NCI-H2107 treated with DMSO at 0.1 percent for 48 hours (cell line): Measurements from ENCODE around the gene KRTAP12-2.
"Not testable (repeated sequence)": the region's sequence is repeated elsewhere in the genome, so short reads cannot be mapped to it uniquely, and the experiment has no call there.

Source experiments
- DNase-seq: peaks from one replicate; lab custom pipeline; 2025; ENCODE audit not compliant: unreplicated experiment; lab: John Stamatoyannopoulos, UW

KRTAP12-2 gene

DNA sequence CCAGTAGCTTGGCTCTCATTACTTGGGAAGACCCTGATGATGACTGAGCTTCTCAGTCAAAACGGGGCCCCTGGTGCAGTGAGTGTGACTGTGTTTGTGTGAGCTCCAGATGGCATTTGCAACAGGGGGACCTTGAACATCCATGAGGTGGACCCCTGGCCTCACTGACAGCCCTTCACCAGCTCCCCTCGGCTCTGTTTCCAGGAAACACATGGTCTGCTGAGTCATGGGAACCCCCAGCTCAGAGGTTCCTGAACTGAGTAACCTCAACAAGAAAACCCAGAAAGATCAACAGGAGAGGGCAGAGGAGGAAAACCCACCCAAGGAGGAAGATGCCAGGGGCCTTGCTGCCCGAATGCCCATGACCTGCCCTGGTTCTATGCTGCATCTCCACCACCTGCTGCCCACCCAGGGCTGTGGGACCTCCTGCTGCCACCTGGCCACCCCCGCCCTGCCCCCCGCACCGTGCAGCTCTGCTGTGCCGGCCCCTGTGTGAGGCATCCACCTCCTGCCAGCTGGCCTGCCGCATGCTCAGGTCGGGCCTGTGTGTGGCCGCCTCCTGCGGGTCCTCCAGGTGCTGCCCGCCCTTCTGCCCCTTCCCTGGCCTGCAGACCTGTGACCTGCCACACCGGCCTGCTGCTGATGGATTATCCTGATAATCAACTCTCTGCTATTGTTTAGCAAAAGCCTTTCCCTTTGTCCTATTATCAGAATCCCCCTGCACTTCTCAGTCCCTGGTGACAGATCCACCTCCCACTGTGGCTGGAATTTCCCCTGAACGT, 19.5 kb upstream of the KRTAP12-2 start:
- DNase-seq: no peak

- not testable (repeated sequence) for DNase-seq
Observed at GRCh38 chr21:44685050-44685449, 18.3 kb upstream of the KRTAP12-2 start.

DNA sequence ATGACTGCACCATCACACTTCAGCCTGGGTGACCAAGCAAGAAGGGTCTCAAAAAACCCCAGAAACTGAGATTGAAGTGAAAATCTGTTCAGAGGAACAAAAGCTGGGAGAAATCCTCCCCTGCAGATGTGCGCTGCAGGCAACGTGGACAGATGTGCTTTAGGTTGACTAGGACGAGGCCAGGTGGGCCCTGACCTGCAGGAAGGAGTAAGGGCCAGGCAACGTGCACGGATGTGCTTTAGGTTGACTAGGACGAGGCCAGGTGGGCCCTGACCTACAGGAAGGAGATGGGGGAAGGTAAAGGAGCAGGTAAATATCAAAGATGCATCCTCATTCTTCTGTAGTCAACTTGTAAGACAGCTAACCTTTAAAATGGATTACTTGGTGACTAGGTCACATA, 17.8 kb upstream of the KRTAP12-2 start:
- DNase-seq: no peak

- no peak for DNase-seq
Observed at GRCh38 chr21:44684077-44684476, 17.4 kb upstream of the KRTAP12-2 start.

DNA sequence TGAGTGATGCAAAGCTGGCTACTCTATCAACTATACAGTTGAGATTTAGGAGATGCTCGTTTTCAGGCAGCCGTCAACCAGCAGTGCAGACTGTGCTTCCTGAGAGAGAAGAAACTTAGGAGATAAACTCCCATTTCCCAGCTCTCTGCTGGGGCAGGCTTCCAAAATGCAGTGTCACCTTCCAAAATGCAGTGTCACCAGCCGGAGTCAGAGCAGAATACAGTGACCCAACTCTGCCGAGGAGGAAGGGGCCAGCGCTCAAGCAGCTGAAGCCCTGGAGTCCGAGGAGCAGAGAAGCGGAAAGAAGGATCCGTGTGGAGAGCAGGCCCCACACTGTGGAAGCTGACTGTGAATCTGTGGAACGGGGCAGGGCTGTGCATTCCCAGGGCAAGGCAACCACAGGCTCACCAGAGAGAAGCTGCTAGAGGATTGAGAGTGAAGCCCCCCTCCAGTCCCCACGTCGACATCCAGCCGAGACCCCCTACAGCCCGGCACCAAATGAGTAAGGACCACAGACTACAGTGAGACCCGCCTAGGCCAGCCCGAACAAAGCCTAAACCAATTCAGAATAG, 15.9 kb upstream of the KRTAP12-2 start:
- no peak for DNase-seq

DNA sequence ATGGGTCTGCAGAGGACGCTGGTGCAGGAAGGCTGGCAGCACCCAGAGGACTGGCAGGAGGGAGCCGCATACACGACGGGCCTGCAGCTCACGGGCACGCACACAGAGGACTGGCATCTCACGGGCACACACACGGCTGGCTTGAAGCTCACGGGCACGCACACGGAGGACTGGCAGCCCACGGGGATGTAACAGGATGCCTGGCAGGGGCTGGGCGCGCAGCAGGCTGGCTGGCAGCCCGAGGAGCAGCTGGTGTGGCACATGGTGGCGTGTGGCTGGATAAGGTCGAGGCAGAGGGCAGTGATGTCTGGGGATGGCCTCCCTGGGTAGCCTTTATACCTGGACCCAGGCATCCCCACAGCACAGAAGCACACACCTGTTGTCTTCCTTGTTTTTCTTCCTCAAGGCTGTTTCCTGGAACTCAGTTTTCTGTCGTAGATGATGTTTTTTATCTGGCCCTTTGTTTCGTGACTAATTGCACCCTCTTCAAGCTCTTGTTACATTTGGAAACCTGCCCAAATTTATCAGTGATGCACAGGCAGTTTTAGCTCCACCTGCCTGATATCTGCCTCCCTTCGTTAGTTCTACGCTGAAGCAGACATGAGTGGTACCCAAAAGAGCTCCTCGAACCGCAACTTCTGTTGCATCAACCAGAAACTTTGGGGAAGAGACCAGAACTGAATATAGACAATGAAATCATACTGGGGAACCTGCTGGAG, 15.3 kb upstream of the KRTAP12-2 start, which contains the start of gene KRTAP12-1:
Gene KRTAP12-1 (minus strand): TSS at position 303 of the 719 bp plus-strand sequence. CDS start 40 bp downstream, at position 263.
- DNase-seq: peak; percentile 93

DNA sequence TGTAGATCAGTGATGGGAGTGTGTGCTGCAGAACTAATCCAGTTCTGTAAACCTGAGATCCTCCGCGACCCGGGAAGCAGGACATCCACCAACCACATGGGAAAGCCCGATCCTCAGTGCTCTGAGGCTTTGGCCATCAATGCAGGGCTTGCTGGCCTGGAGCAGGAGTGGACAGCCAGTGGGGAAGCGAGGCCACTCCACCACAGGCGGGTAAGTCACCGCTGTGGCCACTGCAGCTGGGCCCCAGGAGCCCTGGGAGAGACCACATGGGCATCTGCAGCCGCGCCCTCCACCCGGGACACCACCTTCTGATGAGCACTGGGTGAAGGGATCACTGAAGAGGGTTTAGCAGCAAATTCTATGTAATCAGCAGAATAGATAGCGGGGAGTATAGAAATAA, 14.4 kb upstream of the KRTAP12-2 start:
- DNase-seq: no peak

DNA sequence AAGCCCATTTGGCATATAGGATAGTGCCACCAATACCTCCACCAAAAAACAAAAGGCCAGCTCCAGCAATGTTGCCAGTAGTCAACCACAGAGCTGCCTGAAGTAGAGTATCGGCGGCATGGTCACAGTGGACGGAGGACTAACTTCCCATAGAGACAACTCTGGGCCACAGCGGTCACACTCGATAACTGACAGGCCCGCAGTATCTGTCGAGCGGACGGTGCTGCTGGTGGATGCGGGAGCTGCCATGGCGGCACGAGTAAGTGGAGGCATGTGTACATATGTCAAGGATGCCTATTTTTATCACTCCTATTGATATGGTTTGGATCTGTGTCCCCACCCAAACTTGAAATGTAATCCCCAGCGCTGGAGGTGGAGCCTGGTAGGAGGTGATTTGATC, 11.2 kb upstream of the KRTAP12-2 start:
- no peak for DNase-seq

DNA sequence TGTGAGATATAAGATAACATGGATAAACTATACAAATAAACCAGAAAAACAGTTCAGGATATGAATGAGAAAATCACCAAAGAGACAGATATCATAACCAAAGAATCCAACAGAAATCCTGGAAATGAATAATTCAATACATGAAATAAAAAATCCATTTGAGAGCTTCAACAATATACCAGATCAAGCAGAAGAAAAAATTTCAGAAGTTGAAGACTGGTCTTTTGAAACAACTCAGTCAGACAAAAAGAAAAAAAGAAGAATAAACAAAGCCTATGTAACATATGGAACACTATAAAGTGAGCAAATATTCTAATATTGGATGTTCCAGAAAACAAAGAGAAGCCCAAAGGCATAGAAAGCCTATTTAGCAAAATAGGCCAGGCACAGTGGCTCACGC, 5.2 kb upstream of the KRTAP12-2 start:
- DNase-seq: no peak

- DNase-seq: no peak
Observed at GRCh38 chr21:44670642-44671432, 4.1 kb upstream of the KRTAP12-2 start.

DNA sequence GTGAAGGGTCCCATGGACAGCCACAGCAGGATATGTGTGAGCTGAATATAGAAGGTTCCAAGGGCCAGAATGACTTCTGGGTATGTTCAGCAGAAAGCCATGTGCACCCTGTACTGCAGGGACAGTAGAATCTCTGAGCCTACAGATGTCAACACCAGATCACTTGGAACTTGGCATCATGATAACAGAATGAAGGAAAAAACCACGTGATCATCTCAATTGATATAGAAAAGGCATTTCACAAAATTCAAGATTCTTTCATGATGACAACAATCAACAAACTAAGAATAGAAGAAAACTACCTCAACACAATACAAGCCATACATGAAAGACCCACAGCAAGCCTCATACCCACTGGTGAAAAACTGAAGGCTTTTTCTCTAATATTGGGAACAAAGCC, 885 bp upstream of the KRTAP12-2 start:
- no peak for DNase-seq

- DNase-seq: no peak
Observed at GRCh38 chr21:44664691-44665090, 2.0 kb downstream of the KRTAP12-2 start.

- not testable (repeated sequence) for DNase-seq
Observed at GRCh38 chr21:44661567-44661966, 5.2 kb downstream of the KRTAP12-2 start.

DNA sequence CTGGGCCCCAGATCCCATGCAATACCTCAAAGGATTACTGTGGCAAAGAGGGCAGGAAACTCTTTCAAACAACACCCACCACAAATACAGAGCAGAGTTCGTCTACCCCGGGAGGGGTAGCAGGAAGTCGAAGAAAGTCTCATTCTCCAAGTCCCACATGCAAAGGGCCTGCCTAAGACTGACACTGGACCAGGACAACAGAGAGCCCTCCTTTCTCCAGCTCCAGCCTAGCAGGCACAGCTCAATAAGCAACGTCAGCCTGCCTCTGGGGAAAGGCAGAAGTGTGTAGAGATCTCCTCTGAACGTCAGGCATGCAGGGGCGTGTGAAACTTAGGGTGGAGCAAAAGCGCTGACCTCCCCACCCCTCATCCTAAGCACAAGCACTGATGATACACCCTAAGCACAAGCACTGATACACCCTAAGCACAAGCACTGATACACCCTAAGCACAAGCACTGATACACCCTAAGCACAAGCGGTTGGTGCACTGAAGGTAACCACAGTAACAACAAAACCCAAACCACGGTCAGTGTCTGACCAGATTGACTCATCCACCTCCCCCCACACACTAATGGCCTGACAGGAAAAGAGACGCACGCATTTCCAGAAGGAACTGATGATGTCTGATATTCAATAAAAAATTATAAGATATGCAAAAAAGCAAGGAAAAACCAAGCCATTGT, 7.7 kb downstream of the KRTAP12-2 start:
- DNase-seq: no peak

GRCh38 chr21:44658541-44658910, 8.2 kb downstream of the KRTAP12-2 start:
- DNase-seq: no peak

- no peak for DNase-seq
Observed at GRCh38 chr21:44657635-44658540, 8.8 kb downstream of the KRTAP12-2 start, which contains the start of gene KRTAP12-3. Gene KRTAP12-3 (plus strand): TSS chr21:44657932. CDS start chr21:44657980, 48 bp downstream.

GRCh38 chr21:44656868-44657267, 9.9 kb downstream of the KRTAP12-2 start:
- no peak for DNase-seq

DNA sequence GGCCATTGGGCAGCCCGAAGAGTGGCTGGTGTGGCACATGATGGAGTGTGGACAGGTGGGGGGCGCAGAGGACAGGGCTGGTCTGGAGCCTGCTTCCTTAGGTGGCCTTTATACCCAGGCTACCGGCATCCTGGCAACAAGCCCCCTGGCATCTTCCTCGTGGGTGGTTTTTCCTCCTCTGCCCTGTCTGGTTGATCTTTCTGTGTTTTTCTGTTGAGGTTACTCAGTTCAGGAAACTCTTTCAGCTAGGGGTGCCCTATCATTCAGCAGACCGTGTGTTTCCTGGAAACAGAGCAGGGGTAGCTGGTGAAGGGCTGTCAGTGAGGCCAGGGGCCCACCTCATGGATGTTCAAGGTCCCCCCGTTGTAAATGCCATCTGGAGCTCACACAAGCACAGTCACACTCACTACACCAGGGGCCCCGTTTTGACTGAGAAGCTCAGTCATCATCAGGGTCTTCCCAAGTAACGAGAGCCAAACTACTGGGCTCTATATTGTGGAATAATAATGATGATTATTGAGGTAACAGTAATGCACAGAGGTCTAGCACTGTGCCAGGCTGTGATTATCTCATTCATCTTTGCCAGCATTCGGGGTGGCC, 12.1 kb downstream of the KRTAP12-2 start, which contains the start of gene KRTAP12-4:
Gene KRTAP12-4 (minus strand): TSS at position 84 of the 600 bp plus-strand sequence. CDS start 45 bp downstream, at position 39.
- no peak for DNase-seq
